HepG2 (cell line): Measurements from ENCODE around the gene PLEKHM2. TPM values are rescaled to one million over a fixed set of nuclear protein-coding genes. Genes with fewer than 3 reads are reported as not detected.

Experiments
- ATAC-seq: fragments of 200-7000 bp; cut with Tn5 transposase; 3 replicates; pipeline ENCODE4 v1.9.1; 2020; ENCODE audit warnings: mild to moderate bottlenecking, moderate library complexity
- BruUV-seq: library from RNA; stranded (reverse); fragments of 400-500 nt; replicated peaks from 2 replicates; lab custom pipeline; 2021; lab: Mats Ljungman, UMichigan
- CTCF ChIA-PET: fragments of 300-600 bp; formaldehyde crosslinking; extraction: SDS; loops from one replicate; lab custom pipeline; 2021; ENCODE audit warnings: low total read pairs, inconsistent platforms, low intra/inter-chr PET ratio; lab: Yijun Ruan, JAX
- POLR2A ChIA-PET: fragments of 350-600 bp; sonication (Branson Sonifier 250); formaldehyde crosslinking; loops from one replicate; lab custom pipeline; 2020; ENCODE audit warnings: antibody characterized with exemption, inconsistent platforms; lab: Yijun Ruan, JAX
- DNase-seq: peaks from one replicate; pipeline ENCODE4 v3.0.0-alpha.2; 2015; ENCODE audit warnings: low spot score
- FAIRE-seq: peaks from 3 replicates; lab custom pipeline; 2011; peaks lifted over from hg19 to GRCh38; lab: Jason Lieb, UNC
- H2AFZ ChIP-seq: one replicate; pipeline ENCODE4 v1.6.1; 2011; ENCODE audit warnings: low read length, inconsistent platforms
- H3K27ac ChIP-seq: fragments of 300-600 bp; 3 replicates; pipeline ENCODE4 v1.8.0; 2011; ENCODE audit warnings: mixed run types, mild to moderate bottlenecking, mixed read lengths, low read length, inconsistent platforms; ENCODE audit not compliant: insufficient read depth; ENCODE audit errors: extremely low read length
- H3K27me3 ChIP-seq, 2 experiments: fragments of 200-600 bp in 1 of 2; 2 replicates in 1 of 2; 3 replicates in 1 of 2; pipeline versions ENCODE4 v1.6.0 to v1.8.0; 2011; ENCODE audit warnings: low read length in 2 of 2, mild to moderate bottlenecking in 2 of 2, moderate library complexity in 2 of 2, inconsistent platforms in 1 of 2; ENCODE audit not compliant: insufficient read depth in 2 of 2, control insufficient read depth in 1 of 2
- H3K36me3 ChIP-seq, 2 experiments: fragments of 200-600 bp in 1 of 2; replicated peaks in 1 of 2; 2 replicates in 1 of 2; 3 replicates in 1 of 2; pipeline versions ENCODE4 v1.5.1 to v1.8.0; 2011; ENCODE audit warnings: low read length in 2 of 2, inconsistent platforms in 1 of 2; ENCODE audit not compliant: insufficient read depth in 2 of 2, control insufficient read depth in 1 of 2
- H3K4me1 ChIP-seq: 2 replicates; pipeline ENCODE4 v1.5.1; 2012; ENCODE audit warnings: low read length, inconsistent platforms; ENCODE audit not compliant: insufficient read depth
- H3K4me2 ChIP-seq: 2 replicates; pipeline ENCODE4 v1.6.0; 2011; ENCODE audit warnings: low read depth, low read length, inconsistent platforms
- H3K4me3 ChIP-seq, 3 experiments: fragments of 200-600 bp in 1 of 3; sonication (generic), shearing (Covaris generic) in 1 of 3; replicated peaks in 1 of 3; 2 replicates each; pipeline ENCODE4 v1.5.1; 2011 to 2016; ENCODE audit warnings: low read length in 3 of 3, inconsistent platforms in 2 of 3, low read depth in 2 of 3, mild to moderate bottlenecking in 2 of 3, control low read depth in 1 of 3, mixed read lengths in 1 of 3; ENCODE audit not compliant: insufficient read depth in 1 of 3
- H3K79me2 ChIP-seq: one replicate; pipeline ENCODE4 v1.6.1; 2011; ENCODE audit warnings: low read length, inconsistent platforms; ENCODE audit not compliant: insufficient read depth
- H3K9ac ChIP-seq: 2 replicates; pipeline ENCODE4 v1.6.0; 2011; ENCODE audit warnings: mild to moderate bottlenecking, low read depth, low read length, inconsistent platforms; ENCODE audit not compliant: insufficient read depth
- H3K9me3 ChIP-seq: 2 replicates; pipeline ENCODE4 v1.5.1; 2012; ENCODE audit warnings: mild to moderate bottlenecking, low read length
- H4K20me1 ChIP-seq: 2 replicates; pipeline ENCODE4 v1.6.0; 2011; ENCODE audit warnings: inconsistent platforms, mild to moderate bottlenecking, low read length, moderate library complexity; ENCODE audit not compliant: insufficient read depth
- ARHGAP35 ChIP-seq: sonication (generic); formaldehyde crosslinking; IDR thresholded peaks from 2 replicates; pipeline ENCODE4 v1.9.0; 2022; ENCODE audit warnings: mild to moderate bottlenecking, inconsistent platforms, moderate library complexity, missing genetic modification reagents, borderline replicate concordance
- ATF7 ChIP-seq, 2 experiments: fragments of 450-650 bp in 1 of 2; sonication (generic) in 1 of 2; formaldehyde crosslinking in 1 of 2; IDR thresholded peaks; 2 replicates each; pipeline versions ENCODE4 v1.4.0 to v1.6.1; 2016 to 2020; ENCODE audit warnings: antibody characterized with exemption in 1 of 2, mild to moderate bottlenecking in 1 of 2, missing genetic modification reagents in 1 of 2
- ELF1 ChIP-seq: sonication (generic); formaldehyde crosslinking; IDR thresholded peaks from 2 replicates; pipeline ENCODE4 v1.4.0; 2020; ENCODE audit warnings: missing genetic modification reagents
- JUNB ChIP-seq: sonication (generic); formaldehyde crosslinking; IDR thresholded peaks from 2 replicates; pipeline ENCODE4 v1.8.0; 2022; ENCODE audit warnings: missing genetic modification reagents, mild to moderate bottlenecking, borderline replicate concordance
- KDM1A ChIP-seq: IDR thresholded peaks from 2 replicates; pipeline ENCODE4 v1.6.1; 2016; ENCODE audit warnings: missing compliant biosample characterization
- MYNN ChIP-seq: sonication (generic); formaldehyde crosslinking; IDR thresholded peaks from 2 replicates; pipeline ENCODE4 v1.4.0; 2020; ENCODE audit warnings: mild to moderate bottlenecking, low read depth, missing genetic modification reagents
- NR3C1 ChIP-seq: sonication (generic); formaldehyde crosslinking; IDR thresholded peaks from 2 replicates; pipeline ENCODE4 v1.4.0; 2020; ENCODE audit warnings: missing genetic modification reagents
- SRY ChIP-seq: sonication (generic); formaldehyde crosslinking; IDR thresholded peaks from 2 replicates; pipeline ENCODE4 v1.8.0; 2022; ENCODE audit warnings: mild to moderate bottlenecking, missing genetic modification reagents
- THAP8 ChIP-seq: sonication (generic); formaldehyde crosslinking; IDR thresholded peaks from 2 replicates; pipeline ENCODE4 v1.5.1; 2020; ENCODE audit warnings: missing genetic modification reagents, mild to moderate bottlenecking, borderline replicate concordance
- ZNF432 ChIP-seq: sonication (generic); formaldehyde crosslinking; IDR thresholded peaks from 2 replicates; pipeline ENCODE4 v1.5.0; 2020; ENCODE audit warnings: missing genetic modification reagents, mild to moderate bottlenecking, borderline replicate concordance
- ZNF558 ChIP-seq: sonication (generic); formaldehyde crosslinking; IDR thresholded peaks from 2 replicates; pipeline ENCODE4 v1.9.0; 2022; ENCODE audit warnings: mild to moderate bottlenecking, missing genetic modification reagents, borderline replicate concordance
- ZSCAN9 ChIP-seq: IDR thresholded peaks from 2 replicates; pipeline ENCODE4 v1.6.1; 2016; ENCODE audit warnings: borderline replicate concordance
- WGBS: methylation state at CpG from one replicate; pipeline ENCODE4 v1.1.6; 2017; ENCODE audit warnings: low lambda C conversion rate; 5-methylcytosine and 5-hydroxymethylcytosine counted together
- in situ Hi-C: cut with HindIII; loops from 2 replicates; pipeline ENCODE4 v1.10.0; 2017; ENCODE audit warnings: low pct_unique_long_range_greater_than_20kb; ENCODE audit not compliant: extremely low pct_ligation_motif_present
- intact Hi-C: fragments of 100-400 bp; cut with micrococcal nuclease; formaldehyde crosslinking; loops from one replicate; pipeline ENCODE4 v1.10.0; 2022; ENCODE audit not compliant: unreplicated experiment
- polyA plus RNA-seq, 8 experiments: library from polyadenylated mRNA; depleted of rRNA in 3 of 8; stranded (reverse) in 7 of 8; unstranded in 1 of 8; fragments of >200 nt; fragmentation: Illumina TruSeq in 4 of 8; extraction: Trizol in 4 of 8; gene quantifications; 2 replicates each; pipeline versions ENCODE4 v1.2.1 to v1.2.3, GENCODE V29; 2011 to 2016; ENCODE audit warnings: low read depth in 4 of 8, missing spikeins in 1 of 8, mixed read lengths in 1 of 8; ENCODE audit not compliant: insufficient read depth in 1 of 8
- total RNA-seq, 5 experiments: library from RNA; depleted of rRNA; stranded (reverse); fragments of >200 nt; fragmentation: Illumina TruSeq; extraction: Trizol; gene quantifications; 2 replicates each; pipeline ENCODE4 v1.2.3, GENCODE V29; 2016; ENCODE audit warnings: low read depth in 1 of 5
- TF ChIP-seq, protein P1 (sequence below): sonication (generic); formaldehyde crosslinking; IDR thresholded peaks from 2 replicates; pipeline ENCODE4 v1.4.0; 2020; ENCODE audit warnings: missing genetic modification reagents
- TF ChIP-seq, protein P2 (sequence below): sonication (generic); formaldehyde crosslinking; IDR thresholded peaks from 2 replicates; pipeline ENCODE4 v1.5.0; 2020; ENCODE audit warnings: missing genetic modification reagents

PLEKHM2 gene
- total and polyA plus RNA-seq, 2 of the 13 experiments (the other 11 are each of a cell fraction or from before 2014, with no cell fraction given) = 16.5 to 27.3 TPM

GRCh38 chr1:15726508-15726907, 42.4 kb downstream of the PLEKHM2 start (continued):
- TF ChIP-seq SRY (CRISPR knock-in tag) = no peak
- no peak for TF ChIP-seq ATF7 (IDR thresholded peaks at IDR 0.05)
- TF ChIP-seq ATF7 (CRISPR knock-in tag; IDR thresholded peaks at IDR 0.05) = no peak
- no peak for TF ChIP-seq ZSCAN9
- no peak for TF ChIP-seq JUNB (CRISPR knock-in tag)
- TF ChIP-seq ZNF558 (CRISPR knock-in tag) = no peak

- ATAC-seq = no peak
- Histone ChIP-seq H3K9ac (no peak overlapping the region), H3K4me2 (no peak overlapping the region), H3K27me3 (no peaks in the 10 kb centered on the region), H3K9me3 (no peaks in the 10 kb centered on the region), H2AFZ (no peak overlapping the region), H3K79me2 (no peaks in the 10 kb centered on the region), H4K20me1 (no peaks in the 10 kb centered on the region), H3K4me1 (no peaks in the 10 kb centered on the region), H3K4me3 (no peak overlapping the region), H3K36me3 (peaks cover 15 to 47% of the 10 kb centered on the region in 2 experiments; a peak in 4 of 5 replicates), H3K27ac (no peak overlapping the region)
- FAIRE-seq = no peak
- TF ChIP-seq ARHGAP35 (CRISPR knock-in tag) (no peak), KDM1A (CRISPR knock-in tag) (no peak), NR3C1 (CRISPR knock-in tag) (no peak), ELF1 (CRISPR knock-in tag) (no peak), ZNF432 (CRISPR knock-in tag) (no peak), THAP8 (no peak), MYNN (CRISPR knock-in tag) (no peak)
- TF ChIP-seq, protein P1, sequence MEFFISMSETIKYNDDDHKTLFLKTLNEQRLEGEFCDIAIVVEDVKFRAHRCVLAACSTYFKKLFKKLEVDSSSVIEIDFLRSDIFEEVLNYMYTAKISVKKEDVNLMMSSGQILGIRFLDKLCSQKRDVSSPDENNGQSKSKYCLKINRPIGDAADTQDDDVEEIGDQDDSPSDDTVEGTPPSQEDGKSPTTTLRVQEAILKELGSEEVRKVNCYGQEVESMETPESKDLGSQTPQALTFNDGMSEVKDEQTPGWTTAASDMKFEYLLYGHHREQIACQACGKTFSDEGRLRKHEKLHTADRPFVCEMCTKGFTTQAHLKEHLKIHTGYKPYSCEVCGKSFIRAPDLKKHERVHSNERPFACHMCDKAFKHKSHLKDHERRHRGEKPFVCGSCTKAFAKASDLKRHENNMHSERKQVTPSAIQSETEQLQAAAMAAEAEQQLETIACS (CRISPR knock-in tag) = no peak
- TF ChIP-seq, protein P2, sequence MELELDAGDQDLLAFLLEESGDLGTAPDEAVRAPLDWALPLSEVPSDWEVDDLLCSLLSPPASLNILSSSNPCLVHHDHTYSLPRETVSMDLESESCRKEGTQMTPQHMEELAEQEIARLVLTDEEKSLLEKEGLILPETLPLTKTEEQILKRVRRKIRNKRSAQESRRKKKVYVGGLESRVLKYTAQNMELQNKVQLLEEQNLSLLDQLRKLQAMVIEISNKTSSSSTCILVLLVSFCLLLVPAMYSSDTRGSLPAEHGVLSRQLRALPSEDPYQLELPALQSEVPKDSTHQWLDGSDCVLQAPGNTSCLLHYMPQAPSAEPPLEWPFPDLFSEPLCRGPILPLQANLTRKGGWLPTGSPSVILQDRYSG (CRISPR knock-in tag) = no peak
- ChIA-PET CTCF (no interaction called here), POLR2A (no interaction called here)
- no peak for DNase-seq
- intact Hi-C loops (no loop called here), in situ Hi-C loops (no loop called here)
- BruUV-seq = no TSS peak
- WGBS = 93% methylated on average over 13 of the region's 21 CpGs
These were observed 42.9 kb downstream of the PLEKHM2 start for GRCh38 chr1:15727021-15727420.
